A549 (cell line): ENCODE measurements around the gene ACVRL1.

ENCODE experiments used
- CHD2 ChIP-seq: fragments of 150-350 bp; IDR thresholded peaks from 2 replicates; pipeline ENCODE4 v1.6.1; 2014; ENCODE audit warnings: low read length; ENCODE audit not compliant: partially characterized antibody
- EP300 ChIP-seq, 2 experiments: fragments of >200 bp; sonication (Bioruptor Twin); formaldehyde crosslinking; IDR thresholded peaks; 2 replicates in 1 of 2; 3 replicates in 1 of 2; pipeline ENCODE4 v1.6.1; 2016 to 2017
- MAFK ChIP-seq: fragments of 450-650 bp; IDR thresholded peaks from 2 replicates; pipeline ENCODE4 v1.6.1; 2014; ENCODE audit not compliant: partially characterized antibody
- MAZ ChIP-seq: fragments of 150-350 bp; IDR thresholded peaks from 2 replicates; pipeline ENCODE4 v1.6.1; 2014; ENCODE audit warnings: antibody characterized with exemption, low read depth, low read length, borderline replicate concordance
- POLR2A ChIP-seq: IDR thresholded peaks from 2 replicates; pipeline ENCODE4 v1.6.1; 2012; ENCODE audit warnings: mild to moderate bottlenecking, low read length
- RAD21 ChIP-seq, 2 experiments: fragments of >200 bp in 1 of 2; sonication (Bioruptor Twin) in 1 of 2; formaldehyde crosslinking in 1 of 2; IDR thresholded peaks in 1 of 2; conservative IDR thresholded peaks in 1 of 2; 2 replicates in 1 of 2; 3 replicates in 1 of 2; pipeline ENCODE4 v1.6.1; 2012 to 2018; ENCODE audit warnings: inconsistent platforms in 1 of 2
- RCOR1 ChIP-seq: fragments of 150-350 bp; IDR thresholded peaks from 2 replicates; pipeline ENCODE4 v1.6.1; 2014; ENCODE audit warnings: antibody characterized with exemption, low read length, low read depth
- RFX5 ChIP-seq: fragments of 450-650 bp; IDR thresholded peaks from 2 replicates; pipeline ENCODE4 v1.7.1; 2014; ENCODE audit warnings: antibody characterized with exemption, mild to moderate bottlenecking, moderate library complexity
- SMC3 ChIP-seq: fragments of >200 bp; sonication (Bioruptor Twin); formaldehyde crosslinking; IDR thresholded peaks from 3 replicates; pipeline ENCODE4 v1.6.1; 2018; ENCODE audit warnings: inconsistent platforms
- TF ChIP-seq, protein P1 (sequence below): fragments of >200 bp; sonication (Bioruptor Twin); formaldehyde crosslinking; IDR thresholded peaks from 3 replicates; pipeline ENCODE4 v1.5.1; 2016
- TF ChIP-seq, protein P2 (sequence below): fragments of 450-650 bp; IDR thresholded peaks from 2 replicates; pipeline ENCODE4 v1.6.1; 2014; ENCODE audit warnings: antibody characterized with exemption
- TF ChIP-seq, protein P3 (sequence below): IDR thresholded peaks from 2 replicates; pipeline ENCODE4 v1.6.1; 2012

DNA sequence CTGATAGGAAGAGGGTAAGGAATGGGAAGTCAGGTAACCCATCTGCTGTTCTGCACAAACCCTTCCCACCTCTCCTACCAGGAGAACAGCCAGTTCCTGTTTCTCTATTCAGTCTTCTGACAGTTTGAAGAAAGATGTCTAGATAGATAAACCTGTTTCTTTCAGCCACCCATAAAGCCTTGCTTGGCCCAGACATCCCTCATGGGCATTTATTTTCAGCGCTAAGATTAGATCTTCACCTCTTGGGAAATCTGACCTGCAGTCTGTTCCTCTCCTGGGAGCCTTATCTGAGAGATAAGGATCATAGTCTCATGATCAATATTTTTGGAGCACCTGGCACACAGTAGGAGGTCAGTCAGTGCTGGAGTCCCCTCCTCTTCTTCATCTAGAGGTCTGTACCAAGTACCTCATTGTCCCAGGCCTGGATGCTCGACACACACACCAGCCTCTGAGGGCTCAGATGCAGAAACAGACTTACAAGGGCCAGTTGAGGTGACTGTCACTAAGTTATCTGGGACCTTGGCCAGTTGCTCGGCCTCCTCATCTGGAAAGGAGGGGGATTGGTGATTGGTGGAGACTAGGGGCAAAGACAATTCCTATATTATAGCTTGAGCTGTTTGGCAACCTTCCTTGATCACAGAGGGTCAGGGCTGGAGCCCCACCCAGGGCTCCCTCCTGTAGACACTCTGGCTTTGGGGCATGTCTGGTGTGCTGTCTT, 18.2 kb downstream of the ACVRL1 start:
- TF ChIP-seq, protein P1, sequence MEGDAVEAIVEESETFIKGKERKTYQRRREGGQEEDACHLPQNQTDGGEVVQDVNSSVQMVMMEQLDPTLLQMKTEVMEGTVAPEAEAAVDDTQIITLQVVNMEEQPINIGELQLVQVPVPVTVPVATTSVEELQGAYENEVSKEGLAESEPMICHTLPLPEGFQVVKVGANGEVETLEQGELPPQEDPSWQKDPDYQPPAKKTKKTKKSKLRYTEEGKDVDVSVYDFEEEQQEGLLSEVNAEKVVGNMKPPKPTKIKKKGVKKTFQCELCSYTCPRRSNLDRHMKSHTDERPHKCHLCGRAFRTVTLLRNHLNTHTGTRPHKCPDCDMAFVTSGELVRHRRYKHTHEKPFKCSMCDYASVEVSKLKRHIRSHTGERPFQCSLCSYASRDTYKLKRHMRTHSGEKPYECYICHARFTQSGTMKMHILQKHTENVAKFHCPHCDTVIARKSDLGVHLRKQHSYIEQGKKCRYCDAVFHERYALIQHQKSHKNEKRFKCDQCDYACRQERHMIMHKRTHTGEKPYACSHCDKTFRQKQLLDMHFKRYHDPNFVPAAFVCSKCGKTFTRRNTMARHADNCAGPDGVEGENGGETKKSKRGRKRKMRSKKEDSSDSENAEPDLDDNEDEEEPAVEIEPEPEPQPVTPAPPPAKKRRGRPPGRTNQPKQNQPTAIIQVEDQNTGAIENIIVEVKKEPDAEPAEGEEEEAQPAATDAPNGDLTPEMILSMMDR: no peak
- TF ChIP-seq POLR2A (no peak), RFX5 (no peak), EP300 (IDR thresholded peaks at IDR 0.05) (no peak), MAFK (no peak), RAD21 (conservative IDR thresholded peaks at IDR 0.05 in 1 of 2, IDR thresholded peaks at IDR 0.05 in 1 of 2) (no peak), SMC3 (no peak), MAZ (no peak), RCOR1 (no peak), CHD2 (no peak)
- TF ChIP-seq, protein P2, sequence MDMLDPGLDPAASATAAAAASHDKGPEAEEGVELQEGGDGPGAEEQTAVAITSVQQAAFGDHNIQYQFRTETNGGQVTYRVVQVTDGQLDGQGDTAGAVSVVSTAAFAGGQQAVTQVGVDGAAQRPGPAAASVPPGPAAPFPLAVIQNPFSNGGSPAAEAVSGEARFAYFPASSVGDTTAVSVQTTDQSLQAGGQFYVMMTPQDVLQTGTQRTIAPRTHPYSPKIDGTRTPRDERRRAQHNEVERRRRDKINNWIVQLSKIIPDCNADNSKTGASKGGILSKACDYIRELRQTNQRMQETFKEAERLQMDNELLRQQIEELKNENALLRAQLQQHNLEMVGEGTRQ: no peak
- TF ChIP-seq, protein P3, sequence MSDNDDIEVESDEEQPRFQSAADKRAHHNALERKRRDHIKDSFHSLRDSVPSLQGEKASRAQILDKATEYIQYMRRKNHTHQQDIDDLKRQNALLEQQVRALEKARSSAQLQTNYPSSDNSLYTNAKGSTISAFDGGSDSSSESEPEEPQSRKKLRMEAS: no peak
